ENCODE results near the gene EFNA3. TPM values are rescaled to one million over a fixed set of nuclear protein-coding genes. Genes with fewer than 3 reads are reported as not detected.
A peak's percentile ranks its signal among the peaks of the same experiment; 100 is the strongest.

EFNA3 gene
- total and polyA plus RNA-seq, 2 experiments from 2014 or later = 10.3 to 13.6 TPM

DNA sequence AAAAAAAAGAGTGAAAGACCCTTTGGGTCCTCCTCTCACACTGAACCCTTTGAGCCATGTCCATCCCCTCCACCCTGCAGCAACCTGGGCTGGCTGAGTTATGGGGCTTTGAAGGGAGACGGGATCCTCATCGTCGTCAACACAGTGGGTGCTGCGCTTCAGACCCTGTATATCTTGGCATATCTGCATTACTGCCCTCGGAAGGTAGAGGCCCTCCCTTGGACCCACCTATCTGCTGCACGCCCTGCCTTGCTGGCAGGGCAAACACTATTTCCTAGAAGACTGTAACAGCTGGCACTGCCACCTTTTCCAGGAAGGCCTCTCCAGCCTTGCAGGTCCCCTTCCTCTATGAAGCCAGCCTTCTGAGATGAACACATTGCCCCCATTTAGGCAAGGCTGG lies 58.1 kb downstream of the EFNA3 start:
- H3K4me1 Mint-ChIP-seq = peaks cover 13% of the 10 kb centered on the region
- no peak for TF ChIP-seq ZNF331 (CRISPR knock-in tag; IDR thresholded peaks at IDR 0.05; ENCODE audit: low read depth)
- H3K4me2 ChIP-seq = peak overlapping the region; percentile 95
- H3K36me3 ChIP-seq (ENCODE audit: insufficient read depth) = no peaks in the 10 kb centered on the region
- H3K4me3 Mint-ChIP-seq = peak overlapping the region; percentile 94
- no peak overlapping the region; the same call in 1 of the 2 replicates for H3K27ac Mint-ChIP-seq
- peaks cover 28% of the 10 kb centered on the region for H3F3A ChIP-seq (replicated peaks; ENCODE audit: low read depth)
- peak; percentile 25 for DNase-seq (ENCODE audit: low spot score)
- H3K79me2 ChIP-seq (replicated peaks; ENCODE audit: insufficient read depth) = peaks cover 22% of the 10 kb centered on the region
- H3K4me3 ChIP-seq = peak overlapping the region; percentile 82
- H3K9me2 ChIP-seq (ENCODE audit: insufficient read depth) = no peaks in the 10 kb centered on the region
- peaks cover 5% of the 10 kb centered on the region for H3K27me3 ChIP-seq (ENCODE audit: insufficient read depth)
- 0 out of 2 replicates have a peak overlapping the region, but pooled peaks have one; percentile 88 for H2AFZ ChIP-seq
- peaks cover 16% of the 10 kb centered on the region for H3K4me1 ChIP-seq (ENCODE audit: insufficient read depth)
- H3K36me3 Mint-ChIP-seq (ENCODE audit: low read depth) = peaks cover 19% of the 10 kb centered on the region
- peaks cover 17% of the 10 kb centered on the region for H3K27me3 Mint-ChIP-seq (ENCODE audit: insufficient read depth, low read depth, poor library complexity)
- H3K9me3 Mint-ChIP-seq = no peaks in the 10 kb centered on the region
- peaks cover 13% of the 10 kb centered on the region for H4K20me1 ChIP-seq (replicated peaks; ENCODE audit: insufficient read depth)
- ATAC-seq = no peak
- H3K27ac ChIP-seq (ENCODE audit: low read depth) = peak overlapping the region; percentile 95; the same call in 1 of the 2 replicates

Small RNAs within 50 kb of the gene (small RNA-seq; reads per million reads assigned to genes)
- gene RF00019 (ENCODE audit: low replicate concordance) = not detected

Other genes starting within 250 kb of the EFNA3 start
- 1.9 and 4.0 TPM in 2 replicates for gene KCNN3, start 208.6 kb upstream of the EFNA3 start, total RNA-seq (2014; rRNA removed; shearing (Covaris generic))
- 3.0 and 3.1 TPM in 2 replicates for gene KCNN3, start 208.6 kb upstream of the EFNA3 start, polyA plus RNA-seq (2016; fragmentation: Nextera tagmentation; extraction: Ambion mirVana)
- gene PMVK, start 142.1 kb upstream of the EFNA3 start, total RNA-seq (2014; rRNA removed; shearing (Covaris generic)) = 8.1 and 11.2 TPM in 2 replicates
- 22.2 and 25.0 TPM in 2 replicates for gene PMVK, start 142.1 kb upstream of the EFNA3 start, polyA plus RNA-seq (2016; fragmentation: Nextera tagmentation; extraction: Ambion mirVana)
- gene PBXIP1, start 122.7 kb upstream of the EFNA3 start, total RNA-seq (2014; rRNA removed; shearing (Covaris generic)) = 29.6 and 31.8 TPM in 2 replicates
- 6.5 and 7.0 TPM in 2 replicates for gene PBXIP1, start 122.7 kb upstream of the EFNA3 start, polyA plus RNA-seq (2016; fragmentation: Nextera tagmentation; extraction: Ambion mirVana)
- 28.7 and 29.0 TPM in 2 replicates for gene PYGO2, start 117.1 kb upstream of the EFNA3 start, total RNA-seq (2014; rRNA removed; shearing (Covaris generic))
- 11.0 and 13.2 TPM in 2 replicates for gene PYGO2, start 117.1 kb upstream of the EFNA3 start, polyA plus RNA-seq (2016; fragmentation: Nextera tagmentation; extraction: Ambion mirVana)
- gene SHC1, start 108.1 kb upstream of the EFNA3 start, total RNA-seq (2014; rRNA removed; shearing (Covaris generic)) = 196 and 211 TPM in 2 replicates
- gene SHC1, start 108.1 kb upstream of the EFNA3 start, polyA plus RNA-seq (2016; fragmentation: Nextera tagmentation; extraction: Ambion mirVana) = 108 and 117 TPM in 2 replicates
- gene CKS1B, start 104.2 kb upstream of the EFNA3 start, total RNA-seq (2014; rRNA removed; shearing (Covaris generic)) = 296 and 392 TPM in 2 replicates
- gene CKS1B, start 104.2 kb upstream of the EFNA3 start, polyA plus RNA-seq (2016; fragmentation: Nextera tagmentation; extraction: Ambion mirVana) = 562 and 617 TPM in 2 replicates
- gene FLAD1, start 95.5 kb upstream of the EFNA3 start, total RNA-seq (2014; rRNA removed; shearing (Covaris generic)) = 71.4 and 75.0 TPM in 2 replicates
- gene FLAD1, start 95.5 kb upstream of the EFNA3 start, polyA plus RNA-seq (2016; fragmentation: Nextera tagmentation; extraction: Ambion mirVana) = 72.8 and 74.5 TPM in 2 replicates
- 1.5 and 1.6 TPM in 2 replicates for gene LENEP, start 85.3 kb upstream of the EFNA3 start, total RNA-seq (2014; rRNA removed; shearing (Covaris generic))
- gene LENEP, start 85.3 kb upstream of the EFNA3 start, polyA plus RNA-seq (2016; fragmentation: Nextera tagmentation; extraction: Ambion mirVana) = not detected in 2 replicates
- 19.3 and 32.6 TPM in 2 replicates for gene ZBTB7B, start 76.0 kb upstream of the EFNA3 start, total RNA-seq (2014; rRNA removed; shearing (Covaris generic))
- 3.6 TPM in 2 replicates for gene ZBTB7B, start 76.0 kb upstream of the EFNA3 start, polyA plus RNA-seq (2016; fragmentation: Nextera tagmentation; extraction: Ambion mirVana)
- gene DCST2, start 45.1 kb upstream of the EFNA3 start, total RNA-seq (2014; rRNA removed; shearing (Covaris generic)) = not detected in 2 replicates
- 0.28 and 0.78 TPM in 2 replicates for gene DCST2, start 45.1 kb upstream of the EFNA3 start, polyA plus RNA-seq (2016; fragmentation: Nextera tagmentation; extraction: Ambion mirVana)
- not detected in 2 replicates for gene DCST1, start 45.0 kb upstream of the EFNA3 start, total RNA-seq (2014; rRNA removed; shearing (Covaris generic))
- not detected in 2 replicates for gene DCST1, start 45.0 kb upstream of the EFNA3 start, polyA plus RNA-seq (2016; fragmentation: Nextera tagmentation; extraction: Ambion mirVana)
- gene ADAM15, start 27.5 kb upstream of the EFNA3 start, total RNA-seq (2014; rRNA removed; shearing (Covaris generic)) = 25.9 and 31.1 TPM in 2 replicates
- gene ADAM15, start 27.5 kb upstream of the EFNA3 start, polyA plus RNA-seq (2016; fragmentation: Nextera tagmentation; extraction: Ambion mirVana) = 24.2 and 25.9 TPM in 2 replicates
- gene EFNA4, start 15.1 kb upstream of the EFNA3 start, total RNA-seq (2014; rRNA removed; shearing (Covaris generic)) = 22.9 and 25.0 TPM in 2 replicates
- gene EFNA4, start 15.1 kb upstream of the EFNA3 start, polyA plus RNA-seq (2016; fragmentation: Nextera tagmentation; extraction: Ambion mirVana) = 11.1 and 16.4 TPM in 2 replicates
- 2.1 and 5.1 TPM in 2 replicates for gene EFNA1, start 49.0 kb downstream of the EFNA3 start, total RNA-seq (2014; rRNA removed; shearing (Covaris generic))
- gene EFNA1, start 49.0 kb downstream of the EFNA3 start, polyA plus RNA-seq (2016; fragmentation: Nextera tagmentation; extraction: Ambion mirVana) = 3.2 and 5.1 TPM in 2 replicates
- 30.0 and 50.5 TPM in 2 replicates for gene SLC50A1, start 57.0 kb downstream of the EFNA3 start, total RNA-seq (2014; rRNA removed; shearing (Covaris generic))
- 63.9 and 65.4 TPM in 2 replicates for gene SLC50A1, start 57.0 kb downstream of the EFNA3 start, polyA plus RNA-seq (2016; fragmentation: Nextera tagmentation; extraction: Ambion mirVana)
- gene DPM3, start 61.7 kb downstream of the EFNA3 start, total RNA-seq (2014; rRNA removed; shearing (Covaris generic)) = 13.6 and 19.2 TPM in 2 replicates
- 71.4 and 76.5 TPM in 2 replicates for gene DPM3, start 61.7 kb downstream of the EFNA3 start, polyA plus RNA-seq (2016; fragmentation: Nextera tagmentation; extraction: Ambion mirVana)
- 101 and 106 TPM in 2 replicates for gene KRTCAP2, start 94.5 kb downstream of the EFNA3 start, total RNA-seq (2014; rRNA removed; shearing (Covaris generic))
- gene KRTCAP2, start 94.5 kb downstream of the EFNA3 start, polyA plus RNA-seq (2016; fragmentation: Nextera tagmentation; extraction: Ambion mirVana) = 579 and 628 TPM in 2 replicates
- 15.4 and 18.8 TPM in 2 replicates for gene TRIM46, start 95.0 kb downstream of the EFNA3 start, total RNA-seq (2014; rRNA removed; shearing (Covaris generic))
- gene TRIM46, start 95.0 kb downstream of the EFNA3 start, polyA plus RNA-seq (2016; fragmentation: Nextera tagmentation; extraction: Ambion mirVana) = 7.4 and 8.1 TPM in 2 replicates
- gene THBS3, start 129.1 kb downstream of the EFNA3 start, total RNA-seq (2014; rRNA removed; shearing (Covaris generic)) = 1.2 and 6.3 TPM in 2 replicates
- gene THBS3, start 129.1 kb downstream of the EFNA3 start, polyA plus RNA-seq (2016; fragmentation: Nextera tagmentation; extraction: Ambion mirVana) = 4.3 and 5.0 TPM in 2 replicates
- 66.7 and 77.7 TPM in 2 replicates for gene MTX1, start 129.9 kb downstream of the EFNA3 start, total RNA-seq (2014; rRNA removed; shearing (Covaris generic))
- gene MTX1, start 129.9 kb downstream of the EFNA3 start, polyA plus RNA-seq (2016; fragmentation: Nextera tagmentation; extraction: Ambion mirVana) = 106 and 109 TPM in 2 replicates
- 34.7 and 46.3 TPM in 2 replicates for gene ENTREP3, start 176.6 kb downstream of the EFNA3 start, total RNA-seq (2014; rRNA removed; shearing (Covaris generic))
- gene ENTREP3, start 176.6 kb downstream of the EFNA3 start, polyA plus RNA-seq (2016; fragmentation: Nextera tagmentation; extraction: Ambion mirVana) = 18.6 and 19.5 TPM in 2 replicates
- gene SCAMP3, start 183.5 kb downstream of the EFNA3 start, total RNA-seq (2014; rRNA removed; shearing (Covaris generic)) = 47.2 and 52.5 TPM in 2 replicates
- 38.3 and 50.5 TPM in 2 replicates for gene SCAMP3, start 183.5 kb downstream of the EFNA3 start, polyA plus RNA-seq (2016; fragmentation: Nextera tagmentation; extraction: Ambion mirVana)
- 40.4 and 54.6 TPM in 2 replicates for gene CLK2, start 194.7 kb downstream of the EFNA3 start, total RNA-seq (2014; rRNA removed; shearing (Covaris generic))
- gene CLK2, start 194.7 kb downstream of the EFNA3 start, polyA plus RNA-seq (2016; fragmentation: Nextera tagmentation; extraction: Ambion mirVana) = 23.9 and 27.2 TPM in 2 replicates
- gene HCN3, start 198.6 kb downstream of the EFNA3 start, total RNA-seq (2014; rRNA removed; shearing (Covaris generic)) = 3.5 and 4.9 TPM in 2 replicates
- 3.4 and 4.6 TPM in 2 replicates for gene HCN3, start 198.6 kb downstream of the EFNA3 start, polyA plus RNA-seq (2016; fragmentation: Nextera tagmentation; extraction: Ambion mirVana)
- 3.3 and 3.7 TPM in 2 replicates for gene PKLR, start 222.6 kb downstream of the EFNA3 start, total RNA-seq (2014; rRNA removed; shearing (Covaris generic))
- gene PKLR, start 222.6 kb downstream of the EFNA3 start, polyA plus RNA-seq (2016; fragmentation: Nextera tagmentation; extraction: Ambion mirVana) = 1.5 and 2.0 TPM in 2 replicates
- gene FDPS, start 230.0 kb downstream of the EFNA3 start, total RNA-seq (2014; rRNA removed; shearing (Covaris generic)) = 274 and 287 TPM in 2 replicates
- 366 and 373 TPM in 2 replicates for gene FDPS, start 230.0 kb downstream of the EFNA3 start, polyA plus RNA-seq (2016; fragmentation: Nextera tagmentation; extraction: Ambion mirVana)
- gene RUSC1, start 242.1 kb downstream of the EFNA3 start, total RNA-seq (2014; rRNA removed; shearing (Covaris generic)) = 57.6 and 87.7 TPM in 2 replicates
- 48.2 and 53.4 TPM in 2 replicates for gene RUSC1, start 242.1 kb downstream of the EFNA3 start, polyA plus RNA-seq (2016; fragmentation: Nextera tagmentation; extraction: Ambion mirVana)